ENCODE data around the gene SPRED2.

Gene SPRED2

DNA sequence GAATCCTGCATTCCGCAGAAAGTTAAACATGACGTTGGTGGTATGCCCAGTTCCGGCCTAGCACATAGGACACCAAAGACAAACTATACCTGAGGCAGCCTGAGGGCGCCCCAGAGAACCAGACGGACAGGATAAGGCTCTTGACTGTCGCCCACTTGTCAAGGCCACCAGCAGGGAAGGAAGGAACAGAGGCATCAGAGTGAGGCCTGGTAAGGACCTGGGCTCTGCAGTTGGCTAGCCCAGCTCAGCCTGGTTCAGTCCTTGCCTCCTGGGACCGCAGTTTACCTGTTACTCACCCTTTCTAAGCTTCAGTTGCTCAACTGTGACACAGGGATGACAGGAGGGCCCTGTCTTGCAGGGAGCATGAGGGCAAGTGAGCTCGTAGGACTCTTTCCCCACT lies 122.7 kb downstream of the SPRED2 start:
- DNase-seq (ENCODE audit: low read depth), result no peak

DNA sequence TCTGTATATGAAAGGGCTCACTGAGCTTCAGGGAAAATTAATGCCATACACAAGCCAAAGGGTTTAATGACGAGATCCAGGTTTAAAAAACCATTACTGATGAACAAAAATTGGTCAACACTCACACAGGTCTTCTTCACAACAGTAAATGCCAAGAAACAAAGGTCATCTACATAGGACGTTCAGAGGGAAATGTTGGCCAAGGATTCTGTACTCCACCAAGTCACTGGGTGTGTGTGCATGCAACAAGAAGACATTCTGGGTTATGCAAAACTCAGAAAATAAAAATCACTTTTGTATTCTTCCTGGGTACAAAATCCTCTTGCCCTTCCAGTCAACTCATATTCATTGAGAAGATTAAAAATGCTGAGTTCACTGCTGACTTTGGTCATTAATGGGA lies 126.5 kb downstream of the SPRED2 start:
- no peak for DNase-seq (ENCODE audit: low read depth)

- peak; percentile 54 for DNase-seq (ENCODE audit: low read depth)
Observed at GRCh38 chr2:65300761-65301711, 131.4 kb downstream of the SPRED2 start.

- DNase-seq (ENCODE audit: low read depth), result peak; percentile 38
Observed at GRCh38 chr2:65300134-65300760, 132.2 kb downstream of the SPRED2 start.

DNA sequence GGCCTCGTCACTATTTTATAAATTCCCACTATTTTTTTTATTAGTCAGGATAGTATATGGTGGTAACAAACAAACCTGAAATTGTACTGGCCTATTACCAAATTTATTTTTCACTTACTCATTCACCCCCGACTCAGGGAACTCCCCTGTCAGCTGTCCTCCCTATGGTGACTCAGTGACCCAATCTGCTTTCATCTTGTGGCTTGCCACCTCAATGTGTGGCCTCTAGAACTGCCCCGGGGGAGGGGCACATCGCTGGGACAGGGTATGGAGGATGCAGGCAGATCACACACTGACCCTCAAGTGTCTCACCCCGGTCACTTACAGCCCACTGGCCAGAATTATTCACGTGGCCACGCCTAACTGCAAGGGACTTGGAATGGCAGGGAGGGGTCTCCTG lies 133.2 kb downstream of the SPRED2 start:
- peak; percentile 29 for DNase-seq (ENCODE audit: low read depth)

DNA sequence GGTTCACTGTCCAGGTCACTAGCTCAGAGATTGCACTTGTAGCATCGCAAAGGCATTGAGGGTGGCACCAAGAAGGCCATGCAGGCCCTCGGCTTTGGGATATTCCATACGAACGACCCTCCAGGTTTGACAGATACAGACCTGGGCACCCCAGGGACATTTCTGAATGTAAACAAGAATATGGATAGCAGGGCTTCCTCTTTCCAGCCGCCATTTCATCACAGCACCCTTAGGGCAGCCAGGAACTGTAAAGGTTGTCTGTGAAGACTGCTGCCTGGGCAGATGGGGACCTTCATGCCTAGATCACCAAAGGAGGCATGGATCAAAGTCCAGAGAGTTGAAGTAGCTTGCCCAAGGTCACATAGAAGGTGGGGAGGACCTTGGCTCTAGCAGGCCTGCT lies 134.3 kb downstream of the SPRED2 start:
- DNase-seq (ENCODE audit: low read depth), result no peak

DNA sequence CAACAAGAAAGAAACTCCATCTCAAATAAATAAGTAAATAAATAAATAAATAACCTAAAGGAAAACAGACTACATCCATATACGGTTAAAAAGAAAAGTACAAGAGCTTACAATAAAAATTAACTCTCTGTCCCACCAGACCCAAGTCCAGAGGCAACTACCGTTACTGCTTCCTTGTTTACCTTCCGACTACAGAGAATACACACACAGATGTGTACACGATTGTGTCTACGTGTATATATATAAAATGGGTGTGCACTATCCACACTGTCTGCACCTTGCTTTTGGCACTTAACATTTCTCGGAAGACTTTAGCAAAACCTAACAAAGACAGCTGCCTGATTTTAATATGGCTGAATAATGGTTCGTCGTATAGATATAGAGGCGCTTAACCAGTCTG lies 134.9 kb downstream of the SPRED2 start:
- DNase-seq (ENCODE audit: low read depth), result no peak

- DNase-seq (ENCODE audit: low read depth), result no peak
Observed at GRCh38 chr2:65296971-65297370, 135.4 kb downstream of the SPRED2 start.

GRCh38 chr2:65294701-65295100 lies 137.7 kb downstream of the SPRED2 start:
- no peak for DNase-seq (ENCODE audit: low read depth)

DNA sequence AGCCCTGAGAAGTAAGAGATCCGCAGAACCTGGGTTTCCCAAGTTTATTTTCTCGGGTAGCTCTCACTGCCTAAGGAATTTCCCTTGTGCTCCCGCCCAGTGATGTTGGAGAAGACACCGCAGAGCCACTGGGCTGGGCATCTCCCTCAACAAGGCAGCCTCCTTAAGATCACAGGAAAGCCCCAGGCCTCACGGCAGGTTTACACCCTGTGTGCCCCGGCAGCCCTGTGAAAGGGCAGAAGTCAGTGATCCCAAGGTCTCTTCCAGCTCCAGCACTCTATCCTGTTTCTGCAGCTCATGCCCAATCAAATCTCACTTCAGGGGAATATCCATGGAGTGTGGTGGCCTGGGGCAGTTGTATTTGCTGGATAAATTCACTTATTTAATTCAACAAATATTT lies 138.3 kb downstream of the SPRED2 start:
- no peak for DNase-seq (ENCODE audit: low read depth)

- no peak for DNase-seq (ENCODE audit: low read depth)
Observed at GRCh38 chr2:65293376-65293775, 139.0 kb downstream of the SPRED2 start.

- DNase-seq (ENCODE audit: low read depth), result no peak
Observed at GRCh38 chr2:65292461-65293011, 139.9 kb downstream of the SPRED2 start.

DNA sequence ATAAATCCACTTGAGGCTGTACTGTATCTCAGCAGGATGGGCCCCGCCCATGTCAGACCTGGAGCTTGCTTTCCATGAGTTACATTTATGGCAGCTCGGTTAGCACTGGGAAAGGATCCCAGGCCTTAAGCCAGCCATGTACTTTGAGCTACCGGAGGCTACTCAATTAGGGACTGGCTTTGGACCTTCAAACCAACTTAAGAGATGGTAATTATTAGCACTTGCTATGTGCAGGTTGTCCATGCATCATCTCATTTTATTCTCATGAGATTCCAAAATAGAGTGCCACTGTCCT lies 140.3 kb downstream of the SPRED2 start:
- no peak for DNase-seq (ENCODE audit: low read depth)

GRCh38 chr2:65291216-65292105 lies 140.9 kb downstream of the SPRED2 start:
- no peak for DNase-seq (ENCODE audit: low read depth)

GRCh38 chr2:65287364-65287763 lies 145.0 kb downstream of the SPRED2 start:
- DNase-seq (ENCODE audit: low read depth), result no peak

DNA sequence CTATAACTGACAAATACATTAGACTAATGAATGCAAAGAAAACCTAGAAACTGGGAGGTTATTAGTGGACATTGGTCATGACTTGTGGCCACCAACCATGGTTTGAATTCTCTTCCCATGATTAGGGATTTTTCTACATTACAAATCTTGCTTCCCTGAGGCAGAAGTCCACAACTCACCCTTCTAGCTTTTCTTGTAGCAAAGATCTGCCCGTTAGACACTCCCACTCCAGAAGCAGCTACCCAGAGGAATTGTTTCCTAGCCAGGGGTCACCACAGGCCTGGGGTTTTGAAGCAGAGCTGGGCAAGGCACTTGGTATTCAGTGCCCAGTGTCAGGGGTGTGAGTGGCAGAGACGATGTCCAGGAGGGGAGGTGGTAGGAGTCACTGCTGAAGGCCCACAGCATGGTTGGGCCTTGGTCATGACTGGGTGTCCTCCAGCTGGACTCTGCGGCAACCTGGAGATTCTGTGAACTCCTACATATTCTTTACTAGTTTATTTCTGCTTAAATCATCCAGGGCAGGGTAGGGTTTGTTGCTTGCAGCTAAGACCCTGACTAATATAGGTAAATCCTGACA lies 149.8 kb downstream of the SPRED2 start:
- no peak for DNase-seq (ENCODE audit: low read depth)

DNA sequence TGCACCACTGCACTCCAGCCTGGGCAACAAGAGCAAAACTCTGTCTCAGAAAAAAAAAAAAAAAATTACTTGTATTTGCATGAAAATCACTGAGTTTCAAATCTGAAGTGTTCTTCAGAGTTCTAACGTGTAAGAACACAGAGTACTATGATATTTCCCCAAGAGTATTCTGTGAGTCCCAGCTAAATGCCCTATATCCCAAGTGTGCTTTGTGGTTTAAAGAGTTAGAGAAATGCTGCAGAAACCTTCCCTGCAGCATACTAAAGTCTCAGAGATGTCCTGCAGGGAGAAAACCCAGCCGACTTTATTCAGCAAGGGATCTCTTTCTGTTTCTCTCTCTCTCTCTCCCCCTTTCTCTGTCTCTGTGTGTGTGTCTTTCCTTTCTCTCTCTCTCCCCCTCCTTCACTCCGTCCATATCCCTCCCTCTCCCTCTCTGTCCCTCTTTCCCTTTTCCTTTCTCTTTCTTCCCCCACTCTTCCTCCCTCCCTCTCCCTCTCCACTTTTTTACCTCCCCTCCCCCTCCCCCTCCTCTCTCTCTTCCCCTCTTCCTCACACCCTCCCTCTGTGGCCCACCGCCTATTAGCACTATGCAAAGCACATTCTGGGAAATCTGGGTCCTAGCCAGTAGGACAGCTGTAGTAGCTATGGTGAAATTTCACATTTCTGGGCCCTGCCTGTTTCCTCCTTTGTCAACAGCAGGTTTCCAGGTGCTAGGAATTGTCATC lies 150.6 kb downstream of the SPRED2 start:
- DNase-seq (ENCODE audit: low read depth), result no peak

GRCh38 chr2:65279756-65280155 lies 152.6 kb downstream of the SPRED2 start:
- DNase-seq (ENCODE audit: low read depth), result no peak

DNA sequence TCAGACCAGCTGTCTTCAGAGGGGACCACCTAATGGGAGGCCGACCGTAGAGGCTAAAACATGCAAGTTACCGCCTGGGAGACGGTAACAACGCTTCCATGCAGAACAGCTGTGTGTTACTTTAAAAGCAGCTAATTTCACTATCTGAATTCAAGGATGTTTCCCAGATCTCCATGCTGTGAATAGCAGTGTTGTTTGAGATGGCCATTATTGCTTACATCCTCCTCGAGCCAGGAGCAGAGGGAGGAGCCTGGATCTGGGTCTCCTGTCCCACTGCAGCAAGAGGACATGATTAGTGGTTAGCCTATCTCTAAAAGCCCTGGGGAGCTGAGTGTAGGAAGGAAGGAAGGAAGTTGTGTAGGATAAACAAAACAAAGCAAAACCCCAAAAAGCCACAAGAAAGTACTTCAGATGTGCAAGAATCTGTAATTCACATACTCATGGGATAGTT lies 153.8 kb downstream of the SPRED2 start:
- DNase-seq (ENCODE audit: low read depth), result no peak

GRCh38 chr2:65277791-65278483 lies 154.5 kb downstream of the SPRED2 start:
- no peak for DNase-seq (ENCODE audit: low read depth)

DNA sequence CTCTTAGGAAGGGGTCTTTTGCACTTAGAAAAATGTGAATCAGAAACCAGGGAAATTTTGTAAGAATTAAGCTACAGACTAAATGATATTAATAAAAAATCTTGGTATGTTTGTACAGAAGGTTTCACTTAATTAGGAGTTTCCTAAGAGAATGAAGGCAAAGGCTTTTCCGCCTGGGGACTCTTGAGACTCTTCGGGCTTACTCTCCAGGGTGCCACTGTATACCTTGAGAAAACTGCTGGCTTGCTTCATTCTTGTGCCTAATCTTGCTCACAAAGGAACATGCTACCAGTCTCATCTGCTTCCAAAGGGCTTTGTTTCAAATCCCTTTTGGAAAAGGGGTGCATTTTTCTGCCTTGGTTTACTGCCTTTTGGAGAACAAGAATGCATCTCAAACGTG lies 155.3 kb downstream of the SPRED2 start:
- no peak for DNase-seq (ENCODE audit: low read depth)
